ENCODE results near the gene NF1.
"Not testable (repeated sequence)": the region's sequence is repeated elsewhere in the genome, so short reads cannot be mapped to it uniquely, and the experiment has no call there.

NF1 gene

DNA sequence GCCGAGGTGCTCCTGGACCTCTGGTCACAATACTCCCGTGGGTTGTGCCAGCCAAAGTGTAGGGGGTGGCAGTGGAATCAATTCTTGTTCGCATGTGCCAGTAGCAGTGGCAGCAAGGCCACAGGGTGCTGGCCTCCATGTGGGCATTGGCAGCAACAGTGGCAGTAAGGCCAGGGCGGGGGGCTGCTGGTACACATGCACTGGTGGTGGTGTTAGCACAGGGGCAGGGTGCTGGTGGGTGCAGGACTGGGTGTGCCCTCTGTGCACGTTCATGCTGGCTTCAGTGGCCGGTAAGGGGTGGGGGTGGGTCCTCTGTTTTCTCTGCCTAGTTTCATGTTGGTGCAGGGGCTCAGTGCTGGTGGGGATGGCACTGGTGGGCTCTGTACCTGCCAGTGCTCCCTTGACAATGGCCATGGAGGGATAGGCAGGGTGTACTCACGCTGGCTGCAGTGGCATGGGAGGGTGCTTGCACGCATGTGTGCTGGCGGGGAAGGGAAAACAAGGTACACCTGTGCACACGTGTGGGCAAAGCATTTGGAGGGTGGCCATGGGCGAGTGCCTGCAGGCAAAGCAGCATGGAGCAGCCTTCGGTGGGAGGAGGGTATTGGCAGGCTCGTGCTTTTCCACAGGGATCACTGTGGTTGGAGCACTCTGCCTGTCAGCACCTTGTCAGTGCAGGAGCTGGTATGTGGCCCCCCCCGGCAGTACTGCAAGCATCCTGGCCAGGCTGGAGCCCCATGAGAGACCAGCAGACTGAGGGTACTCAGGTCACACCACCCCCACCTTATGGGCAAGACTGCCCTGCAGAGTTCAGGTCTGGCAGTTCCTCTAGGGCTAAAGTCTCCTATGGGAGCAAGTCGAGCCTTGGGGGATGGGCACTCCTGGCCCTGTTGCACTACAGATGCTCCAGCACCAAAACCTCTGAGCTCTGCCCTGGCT is 35.8 kb downstream of the NF1 start:
- no peak for DNase-seq

DNA sequence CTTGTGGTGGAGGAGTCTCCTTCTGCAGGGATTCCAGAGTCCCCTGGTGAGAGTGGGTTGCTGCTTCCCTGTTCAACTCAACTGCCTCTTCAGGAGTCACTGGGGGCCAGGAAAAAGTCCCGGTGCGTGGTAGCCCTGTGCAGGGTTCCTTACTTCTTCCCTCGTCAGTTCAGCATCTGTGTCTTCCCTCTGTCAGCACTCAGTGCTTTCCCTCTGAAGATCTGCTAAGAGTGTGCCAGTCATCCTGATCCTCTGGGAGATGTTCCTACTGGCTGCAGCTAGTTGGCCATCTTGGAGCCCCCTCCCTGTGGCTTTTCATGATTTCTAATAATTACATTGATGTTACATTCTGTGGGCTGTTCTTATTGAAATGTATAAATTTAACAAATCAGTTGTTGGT is 36.5 kb downstream of the NF1 start:
- DNase-seq = no peak

- no peak for DNase-seq
These were observed 38.2 kb downstream of the NF1 start for GRCh38 chr17:31132977-31133376.

DNA sequence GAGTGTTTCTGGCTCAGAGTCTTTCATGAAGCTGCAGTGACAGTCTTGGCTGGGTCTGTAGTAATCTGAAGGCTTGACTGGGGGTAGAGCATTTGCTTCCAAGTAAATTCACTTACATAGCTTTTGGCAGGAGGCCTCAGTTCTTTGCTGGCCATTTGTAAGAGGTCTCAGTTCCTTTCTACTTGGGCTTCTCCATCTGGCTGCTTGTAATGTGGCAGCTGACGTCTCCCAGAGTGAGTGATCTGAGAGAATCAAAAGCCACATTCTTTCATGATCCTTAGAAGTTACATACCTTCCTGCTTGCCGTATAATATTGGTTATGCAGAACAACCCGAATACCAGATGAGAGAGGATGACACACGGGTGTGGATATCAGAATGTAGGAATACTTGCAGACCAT is 39.8 kb downstream of the NF1 start:
- no peak for DNase-seq

DNA sequence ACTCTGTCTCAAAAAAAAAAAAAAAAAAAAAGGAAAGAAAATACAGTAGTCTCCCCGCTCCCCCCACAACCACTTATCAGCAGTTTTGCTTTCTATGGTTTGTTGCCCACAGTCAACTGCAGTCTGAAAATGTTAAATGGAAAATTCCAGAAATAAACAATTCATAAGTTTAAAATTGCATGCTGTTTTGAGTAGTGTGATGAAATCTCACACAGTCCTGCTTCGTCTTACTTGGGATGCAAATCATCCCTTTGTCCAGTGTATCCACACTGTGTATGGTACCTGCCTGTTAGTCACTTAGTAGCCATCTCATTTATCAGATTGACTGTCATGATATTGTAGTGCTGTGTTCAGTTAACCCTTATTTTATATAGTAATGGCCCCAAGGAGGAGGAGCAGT is 41.5 kb downstream of the NF1 start:
- no peak for DNase-seq

DNA sequence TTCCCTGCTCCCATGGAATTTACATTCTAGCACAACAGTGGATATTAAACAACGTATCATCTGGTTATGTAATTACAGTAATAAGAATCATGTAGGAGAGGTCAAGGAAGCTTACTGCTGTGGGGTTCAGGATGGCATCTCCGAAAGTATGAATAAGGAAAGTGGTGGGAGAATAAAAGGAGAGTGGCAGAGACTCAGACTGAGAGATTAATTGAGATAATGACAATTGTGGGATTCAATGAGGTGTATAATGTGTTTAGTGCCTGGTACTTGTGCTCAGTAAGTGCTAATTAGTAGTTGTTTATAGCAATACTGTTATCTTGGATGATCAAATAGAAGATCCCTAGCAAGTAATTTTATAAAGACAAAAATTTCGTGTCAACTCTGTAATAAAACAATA is 45.3 kb downstream of the NF1 start:
- DNase-seq = no peak

GRCh38 chr17:31144428-31144827 is 49.7 kb downstream of the NF1 start:
- no peak for DNase-seq

- no peak for DNase-seq
These were observed 50.1 kb downstream of the NF1 start for GRCh38 chr17:31144836-31145235.

DNA sequence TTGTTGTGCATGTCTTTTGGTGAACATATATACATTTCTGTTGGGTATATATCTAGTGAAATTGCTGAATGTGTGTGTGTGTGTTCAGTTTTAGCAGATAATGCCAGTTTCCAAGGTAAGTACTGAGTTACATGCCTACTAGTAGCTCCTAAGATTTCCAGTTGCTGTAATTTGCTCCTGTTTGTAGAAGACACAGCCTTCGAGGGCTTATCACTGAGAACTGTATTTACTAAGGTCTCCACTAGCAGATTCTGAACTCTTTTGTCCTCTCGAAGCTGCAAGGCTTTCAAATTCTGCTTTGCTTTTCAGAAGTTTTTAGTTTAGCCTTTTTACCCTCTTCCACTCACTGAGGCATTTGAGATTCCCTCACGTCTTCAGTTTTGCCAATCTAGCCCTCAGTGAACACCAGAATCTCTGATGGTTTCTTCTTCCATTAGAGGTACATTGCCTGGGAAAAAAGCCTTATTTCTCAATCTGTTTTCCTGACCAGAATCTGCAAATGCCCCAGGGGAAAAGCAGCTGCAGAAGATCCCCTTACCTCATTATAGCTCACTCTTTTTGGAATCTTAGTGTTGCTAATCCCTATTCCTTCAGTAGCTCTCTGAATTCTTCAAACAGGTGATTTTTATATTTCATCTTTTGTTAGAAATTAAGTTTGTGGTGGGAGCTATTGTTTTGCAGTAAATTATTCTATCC is 52.9 kb downstream of the NF1 start:
- DNase-seq = no peak

DNA sequence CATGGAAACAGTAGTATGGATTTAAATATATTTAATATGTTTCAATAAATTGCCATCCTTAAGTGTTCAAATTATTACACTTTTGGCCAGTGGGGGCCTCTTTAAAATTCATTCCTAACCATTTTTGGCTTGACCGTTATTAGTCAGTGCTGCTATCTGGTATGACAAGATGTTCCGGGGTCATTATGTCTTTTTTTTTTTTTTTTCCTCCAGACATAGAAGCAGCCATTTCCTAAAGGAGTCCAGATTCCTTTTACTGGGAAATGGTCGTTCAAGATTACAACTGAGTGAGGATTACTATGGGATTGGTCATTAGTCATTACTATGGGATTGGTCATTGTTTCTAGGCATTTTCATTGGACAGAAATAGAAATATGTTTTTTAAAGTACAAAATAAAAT is 53.4 kb downstream of the NF1 start:
- DNase-seq = no peak

DNA sequence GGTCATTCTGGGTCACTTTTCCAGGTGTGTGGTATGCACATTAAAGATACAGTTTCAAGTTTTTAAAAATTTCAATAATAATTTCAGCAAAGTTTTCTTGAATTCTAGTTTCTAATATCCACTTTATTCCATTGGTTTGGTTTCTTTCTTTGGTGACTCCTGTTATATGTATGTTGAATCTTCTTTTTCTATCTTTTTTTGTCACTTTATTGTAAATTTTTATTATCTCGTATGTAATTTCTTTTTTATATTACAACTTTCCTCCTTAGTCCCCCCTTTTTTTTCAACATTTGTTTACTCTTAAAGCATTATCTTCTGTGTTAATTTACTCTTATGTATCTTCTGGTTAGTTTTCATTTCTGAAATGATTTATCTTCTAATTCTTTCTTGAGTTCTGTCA is 57.5 kb downstream of the NF1 start:
- DNase-seq = no peak

GRCh38 chr17:31155208-31155810 is 60.5 kb downstream of the NF1 start:
- no peak for DNase-seq

DNA sequence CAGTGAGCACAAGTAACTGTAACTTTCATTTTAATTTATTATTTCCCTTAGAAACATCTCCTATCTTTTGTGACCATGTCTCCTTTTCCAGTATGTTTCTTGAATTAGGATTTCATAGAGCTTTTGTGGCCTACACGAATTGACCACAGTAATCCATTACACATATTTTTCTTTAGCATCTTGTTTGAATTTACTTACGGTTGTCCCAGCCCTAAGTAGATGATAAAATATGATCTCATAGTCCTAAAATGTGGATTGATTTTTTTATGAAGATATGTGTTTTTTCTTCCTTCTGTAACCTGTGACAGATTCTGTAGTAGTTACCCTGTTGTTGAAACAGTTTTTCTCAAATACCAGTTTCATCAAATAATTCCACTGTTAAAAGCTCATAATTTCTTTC is 61.5 kb downstream of the NF1 start:
- DNase-seq = no peak

- not testable (repeated sequence) for DNase-seq
These were observed 62.1 kb downstream of the NF1 start for GRCh38 chr17:31156864-31157263.

GRCh38 chr17:31158746-31159377 is 64.1 kb downstream of the NF1 start:
- no peak for DNase-seq

DNA sequence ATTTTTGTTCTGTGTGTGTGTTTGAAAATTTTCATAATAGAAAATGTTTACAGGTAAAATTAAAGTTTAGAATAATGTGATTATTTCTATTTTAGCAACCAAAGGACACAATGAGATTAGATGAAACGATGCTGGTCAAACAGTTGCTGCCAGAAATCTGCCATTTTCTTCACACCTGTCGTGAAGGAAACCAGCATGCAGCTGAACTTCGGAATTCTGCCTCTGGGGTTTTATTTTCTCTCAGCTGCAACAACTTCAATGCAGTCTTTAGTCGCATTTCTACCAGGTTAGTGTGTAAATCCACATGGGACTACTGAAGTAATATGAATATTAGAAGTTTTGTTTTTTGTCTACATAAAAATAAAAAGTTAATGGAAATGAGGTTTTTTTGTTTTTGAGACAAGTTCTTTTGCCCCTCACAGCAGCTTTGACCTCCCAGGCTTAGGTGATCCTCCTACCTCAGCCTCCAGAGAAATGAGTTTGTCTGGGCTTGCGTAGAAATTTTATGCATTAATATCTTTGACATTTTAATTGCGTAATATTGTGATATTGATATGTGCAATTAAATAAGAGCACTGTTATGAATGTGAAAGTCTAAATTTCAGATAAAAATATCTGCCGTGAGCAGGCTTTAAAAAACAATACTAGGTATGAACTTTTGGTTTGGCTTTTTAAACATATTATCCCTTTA is 68.5 kb downstream of the NF1 start:
- DNase-seq = no peak

- DNase-seq = no peak
These were observed 72.3 kb downstream of the NF1 start for GRCh38 chr17:31167111-31167510.

- DNase-seq = no peak
These were observed 76.9 kb downstream of the NF1 start for GRCh38 chr17:31171701-31172100.

- DNase-seq = no peak
These were observed 77.6 kb downstream of the NF1 start for GRCh38 chr17:31172388-31172787.

DNA sequence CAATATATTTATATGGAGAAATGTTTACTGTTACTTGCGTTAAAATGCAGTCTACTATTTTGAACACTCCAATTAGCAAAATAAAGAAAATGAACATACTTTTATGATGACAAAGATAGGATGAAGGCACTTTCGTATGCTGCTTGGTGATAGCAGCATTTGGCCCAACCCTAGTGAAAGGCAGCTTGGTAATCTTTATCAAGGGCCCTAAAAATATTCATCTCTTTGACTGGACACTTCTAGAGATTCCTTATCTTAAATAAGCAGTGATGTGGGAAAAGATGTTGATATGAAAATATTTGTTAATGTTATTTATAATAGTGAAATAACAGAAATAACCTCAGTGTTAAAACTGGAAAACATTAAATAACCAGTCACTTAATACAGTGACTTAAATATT is 79.4 kb downstream of the NF1 start:
- DNase-seq = no peak

DNA sequence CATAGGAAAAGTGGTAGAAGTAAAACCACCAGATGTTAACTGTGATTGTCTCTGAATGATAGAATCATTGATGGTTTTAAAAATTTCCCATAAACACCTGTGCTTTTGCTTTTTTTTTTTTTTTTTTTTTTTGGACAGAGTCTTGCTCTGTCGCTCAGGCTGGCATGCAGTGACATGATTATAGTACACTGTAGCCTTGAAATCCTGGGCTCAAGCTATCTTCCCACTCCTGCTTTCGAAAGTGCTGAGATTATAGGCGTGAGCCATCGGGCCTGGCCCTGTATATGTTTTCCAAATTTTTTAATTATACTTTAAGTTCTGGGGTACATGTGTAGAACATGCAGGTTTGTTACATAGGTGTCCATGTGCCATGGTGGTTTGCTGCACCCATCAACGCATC is 80.5 kb downstream of the NF1 start:
- no peak for DNase-seq

GRCh38 chr17:31176143-31176542 is 81.4 kb downstream of the NF1 start:
- not testable (repeated sequence) for DNase-seq

DNA sequence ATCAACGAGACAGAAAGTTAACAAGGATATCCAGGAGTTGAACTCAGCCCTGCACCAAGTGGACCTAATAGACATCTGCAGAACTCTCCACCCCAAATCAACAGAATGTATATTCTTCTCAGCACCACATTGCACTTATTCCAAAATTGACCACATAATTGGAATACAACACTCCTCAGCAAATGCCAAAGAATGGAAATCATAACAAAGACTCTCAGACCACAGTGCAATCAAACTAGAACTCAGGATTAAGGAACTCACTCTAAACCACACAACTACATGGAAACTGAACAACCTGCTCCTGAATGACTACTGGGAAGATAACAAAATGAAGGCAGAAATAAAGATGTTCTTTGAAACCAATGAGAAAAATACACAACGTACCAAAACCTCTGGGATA is 84.2 kb downstream of the NF1 start:
- DNase-seq = not testable (repeated sequence)

Data from SIG-M5 (cell line).